ENCODE data around the gene SOWAHD. TPM values are rescaled to one million over a fixed set of nuclear protein-coding genes. Genes with fewer than 3 reads are reported as not detected.
A peak's percentile ranks its signal among the peaks of the same experiment; 100 is the strongest.

SOWAHD gene
- 0.92 and 0.98 TPM in 2 replicates for total RNA-seq (2021)
- long read RNA-seq, partial matches to known transcripts, result 0 of 1 reads
- long read RNA-seq, other reads (novel, unspliced or antisense), result 0 of 1 reads

- peaks cover 2% of the 10 kb centered on the region for H3K23me2 ChIP-seq (ENCODE audit: insufficient read length, low read depth, low read length, poor library complexity, severe bottlenecking)
- H2AFZ ChIP-seq (ENCODE audit: low read length), result no peak within 1 kb of the TSS
- no peak within 1 kb of the TSS for H2BK120ac ChIP-seq (ENCODE audit: low read depth, low read length, poor library complexity, severe bottlenecking)
- peak within 1 kb of the TSS; percentile 48 for H3K4me2 ChIP-seq (ENCODE audit: insufficient read depth, insufficient read length, low read length)
- H3K23ac ChIP-seq (ENCODE audit: insufficient read length, low read depth, low read length), result no peak within 1 kb of the TSS
- H3K79me2 ChIP-seq (ENCODE audit: insufficient read depth, low read length), result no peaks in the 10 kb centered on the region
- DNase-seq, result peak; percentile 73
- no peaks in the 10 kb centered on the region for H4K20me1 ChIP-seq (ENCODE audit: control insufficient read depth, insufficient read depth, insufficient read length)
- peaks cover 2% of the 10 kb centered on the region; the same call in 1 of the 2 replicates for H3K4me1 ChIP-seq (ENCODE audit: insufficient read depth, low read length)
- no peak within 1 kb of the TSS for H3K56ac ChIP-seq (ENCODE audit: insufficient read length, low read depth, low read length)
- H3K9ac ChIP-seq (ENCODE audit: extremely low read depth, insufficient read length, low read length), result no peak within 1 kb of the TSS
- H2BK5ac ChIP-seq (ENCODE audit: insufficient read length, low read length), result no peak within 1 kb of the TSS
- peaks cover 15% of the 10 kb centered on the region for H3K9me3 ChIP-seq (ENCODE audit: control insufficient read depth, low read depth, low read length)
- Mint-ChIP-seq H3K4me1 (peaks cover 26 to 31% of the 10 kb centered on the region in 2 experiments), H3K9me3 (peaks cover 59 to 68% of the 10 kb centered on the region in 2 experiments), H3K27me3 (ENCODE audit: low read depth) (peaks cover 29% of the 10 kb centered on the region), H3K27ac (peak within 1 kb of the TSS; percentile 82 to 98 (median 92); a peak in 6 of 7 replicates), H3K4me3 (peak within 1 kb of the TSS; percentile 77 to 89), H3K36me3 (ENCODE audit: insufficient read depth in 1 of 3, low read depth in 3 of 3) (no peaks in the 10 kb centered on the region; a peak in 3 of 7 replicates)
- WGBS (ENCODE audit: extremely low coverage, insufficient read length, low lambda C conversion rate), result no CpG with 5 or more reads among the region's 59 CpGs
- H3K4ac ChIP-seq (ENCODE audit: low read depth, low read length), result no peak within 1 kb of the TSS
- no peak for TF ChIP-seq CTCF (conservative IDR thresholded peaks at IDR 0.05)
- H2BK20ac ChIP-seq (ENCODE audit: low read depth, low read length, poor library complexity, severe bottlenecking), result no peak within 1 kb of the TSS
- no peak within 1 kb of the TSS for H3K27ac ChIP-seq (ENCODE audit: insufficient read length, low read depth, low read length)
- no peak within 1 kb of the TSS for H2AK5ac ChIP-seq (ENCODE audit: insufficient read length, low read length)
- H4K5ac ChIP-seq (ENCODE audit: insufficient read length, low read depth, low read length), result no peak within 1 kb of the TSS
- no peaks in the 10 kb centered on the region for H3K79me1 ChIP-seq (ENCODE audit: insufficient read depth, low read depth, low read length, poor library complexity, severe bottlenecking)
- H3K14ac ChIP-seq (ENCODE audit: insufficient read depth, low read length), result no peak within 1 kb of the TSS
- H3T11ph ChIP-seq (ENCODE audit: low read length), result no peak within 1 kb of the TSS
- no peak within 1 kb of the TSS for H2BK12ac ChIP-seq (ENCODE audit: insufficient read length, low read depth, low read length)
- no peak within 1 kb of the TSS for H4K8ac ChIP-seq (replicated peaks; ENCODE audit: insufficient read length, low read depth, low read length)
- H2BK15ac ChIP-seq (ENCODE audit: low read depth, low read length), result no peak within 1 kb of the TSS
- no peak within 1 kb of the TSS for H3K18ac ChIP-seq (ENCODE audit: insufficient read length, low read depth, low read length)
- no peaks in the 10 kb centered on the region; the same call in 1 of the 2 replicates for H3K27me3 ChIP-seq (ENCODE audit: insufficient read depth, low read length)
- H4K91ac ChIP-seq (ENCODE audit: insufficient read length, low read depth, low read length), result no peak within 1 kb of the TSS
Observed at GRCh38 chrX:119757979-119758730, at the start of gene SOWAHD. TSS of gene SOWAHD (plus strand) at chrX:119758588. CDS start at chrX:119758668, 80 bp downstream.
